Activated gamma-delta T cell (primary cell): Measurements from ENCODE around the gene CCR5AS.
"Not testable (repeated sequence)": the region's sequence is repeated elsewhere in the genome, so short reads cannot be mapped to it uniquely, and the experiment has no call there.

Experiments
- DNase-seq: peaks from one replicate; lab custom pipeline; 2025; lab: John Stamatoyannopoulos, UW

The CCR5AS gene

GRCh38 chr3:46429250-46429649 lies 22.4 kb upstream of the CCR5AS start:
- no peak for DNase-seq

- no peak for DNase-seq
Measured at GRCh38 chr3:46427916-46428833, 21.3 kb upstream of the CCR5AS start.

- DNase-seq: not testable (repeated sequence)
Measured at GRCh38 chr3:46427404-46427803, 20.5 kb upstream of the CCR5AS start.

- not testable (repeated sequence) for DNase-seq
Measured at GRCh38 chr3:46426476-46426875, 19.6 kb upstream of the CCR5AS start.

- no peak for DNase-seq
Measured at GRCh38 chr3:46423588-46423987, 16.7 kb upstream of the CCR5AS start.

GRCh38 chr3:46422617-46423016 lies 15.8 kb upstream of the CCR5AS start:
- DNase-seq: no peak

GRCh38 chr3:46420931-46421330 lies 14.1 kb upstream of the CCR5AS start:
- no peak for DNase-seq

GRCh38 chr3:46419816-46420215 lies 12.9 kb upstream of the CCR5AS start:
- no peak for DNase-seq

- no peak for DNase-seq
Measured at GRCh38 chr3:46417841-46418611, 11.2 kb upstream of the CCR5AS start.

GRCh38 chr3:46416811-46417510 lies 10.1 kb upstream of the CCR5AS start:
- DNase-seq: no peak

GRCh38 chr3:46416125-46416810 lies 9.4 kb upstream of the CCR5AS start:
- DNase-seq: no peak

- DNase-seq: no peak
Measured at GRCh38 chr3:46414739-46415138, 7.9 kb upstream of the CCR5AS start.

GRCh38 chr3:46413951-46414350 lies 7.1 kb upstream of the CCR5AS start:
- no peak for DNase-seq

- no peak for DNase-seq
Measured at GRCh38 chr3:46412786-46413298, 6.0 kb upstream of the CCR5AS start.

GRCh38 chr3:46411271-46411670 lies 4.4 kb upstream of the CCR5AS start:
- no peak for DNase-seq

- no peak for DNase-seq
Measured at GRCh38 chr3:46410669-46411068, 3.8 kb upstream of the CCR5AS start.

- DNase-seq: no peak
Measured at GRCh38 chr3:46409739-46410489, 3.0 kb upstream of the CCR5AS start.

GRCh38 chr3:46408853-46409252 lies 2.0 kb upstream of the CCR5AS start:
- no peak for DNase-seq

GRCh38 chr3:46407970-46408369 lies 1.1 kb upstream of the CCR5AS start:
- DNase-seq: no peak

GRCh38 chr3:46406443-46406787 lies 451 bp downstream of the CCR5AS start:
- DNase-seq: no peak
